Lung (tissue), 12 donors: ENCODE data around the gene MCF2L2. TPM values are rescaled to one million over a fixed set of nuclear protein-coding genes. Genes with fewer than 3 reads are reported as not detected.

Experiments used
- ATAC-seq: fragments of 200-7000 bp; cut with Tn5 transposase; one replicate; pipeline ENCODE4 v1.9.1; 2020; ENCODE audit warnings: moderate number of reproducible peaks; ENCODE audit not compliant: insufficient read depth, low FRiP score
- DNase-seq, 3 donors: peaks; one replicate each; pipeline ENCODE4 v3.0.0-alpha.2; 2013 to 2017
- H3K27ac ChIP-seq, 2 donors: one replicate each; pipeline ENCODE4 v1.5.1; 2013; ENCODE audit warnings: mild to moderate bottlenecking in 2 of 2, moderate library complexity in 2 of 2, control low read depth in 1 of 2, inconsistent platforms in 1 of 2, low read depth in 1 of 2, low read length in 1 of 2
- H3K27me3 ChIP-seq, 3 donors: one replicate each; pipeline ENCODE4 v1.5.1; 2013; ENCODE audit warnings: low read length in 2 of 3; ENCODE audit not compliant: control insufficient read depth in 3 of 3, insufficient read depth in 3 of 3
- H3K36me3 ChIP-seq, 4 donors: one replicate each; pipeline ENCODE4 v1.5.1; 2013; ENCODE audit warnings: low read length in 4 of 4, mild to moderate bottlenecking in 1 of 4, moderate library complexity in 1 of 4; ENCODE audit not compliant: control insufficient read depth in 4 of 4, insufficient read depth in 4 of 4
- H3K4me1 ChIP-seq, 5 donors: one replicate each; pipeline ENCODE4 v1.5.1; 2013; ENCODE audit warnings: low read length in 5 of 5, mild to moderate bottlenecking in 2 of 5, moderate library complexity in 1 of 5; ENCODE audit not compliant: control insufficient read depth in 5 of 5, insufficient read depth in 5 of 5
- H3K4me3 ChIP-seq: one replicate; pipeline ENCODE4 v1.5.1; 2013; ENCODE audit warnings: mild to moderate bottlenecking, control low read depth, moderate library complexity
- H3K9ac ChIP-seq, 2 donors: one replicate each; pipeline ENCODE4 v1.5.1; 2013; ENCODE audit warnings: low read length in 2 of 2, control low read depth in 1 of 2; ENCODE audit not compliant: insufficient read depth in 1 of 2
- H3K9me3 ChIP-seq, 4 donors: one replicate each; pipeline ENCODE4 v1.5.1; 2013; ENCODE audit warnings: low read length in 3 of 4, mild to moderate bottlenecking in 1 of 4, moderate library complexity in 1 of 4; ENCODE audit not compliant: control insufficient read depth in 4 of 4, insufficient read depth in 3 of 4
- WGBS, 2 donors: extraction: QIAGEN DNeasy Blood & Tissue Kit; methylation state at CpG; one replicate each; pipeline ENCODE4 v1.1.7; 2013; 5-methylcytosine and 5-hydroxymethylcytosine counted together
- polyA plus RNA-seq, 2 donors: library from polyadenylated mRNA; stranded (reverse); fragments of 200-250 nt; gene quantifications; one replicate each; pipeline ENCODE4 v1.2.1, GENCODE V29; 2013
- total RNA-seq, 2 donors: library from RNA; depleted of rRNA in 1 of 2; stranded (reverse); fragments of >200 nt in 1 of 2; gene quantifications; one replicate each; pipeline ENCODE4 v1.2.1, GENCODE V29; 2014 to 2021
- TF ChIP-seq, protein P1 (sequence below): IDR thresholded peaks from 2 replicates; pipeline ENCODE4 v1.5.1; 2012; ENCODE audit warnings: mild to moderate bottlenecking; ENCODE audit errors: control extremely low read depth, extremely low read depth
- donor health status: control.
- donor health status: control.
- donor health status: Bipolar disorder and iron deficiency.
- donor health status: healthy.
- donor health status: DM: yes; HTN: yes; CAD: no.

MCF2L2 gene
- total and polyA plus RNA-seq, 4 donors, result 0.26 to 1.7 (median 1.0) TPM

GRCh38 chr3:183357564-183358079 is 70.8 kb downstream of the MCF2L2 start:
- Histone ChIP-seq H3K9ac (no peak overlapping the region), H3K27ac (no peak overlapping the region), H3K9me3 (no peaks in the 10 kb centered on the region), H3K36me3 (no peaks in the 10 kb centered on the region), H3K27me3 (no peaks in the 10 kb centered on the region), H3K4me3 (no peak overlapping the region), H3K4me1 (peaks cover 0 to 2% (median 0%) of the 10 kb centered on the region in 5 donors)
- ATAC-seq, result no peak
- TF ChIP-seq, protein P1, sequence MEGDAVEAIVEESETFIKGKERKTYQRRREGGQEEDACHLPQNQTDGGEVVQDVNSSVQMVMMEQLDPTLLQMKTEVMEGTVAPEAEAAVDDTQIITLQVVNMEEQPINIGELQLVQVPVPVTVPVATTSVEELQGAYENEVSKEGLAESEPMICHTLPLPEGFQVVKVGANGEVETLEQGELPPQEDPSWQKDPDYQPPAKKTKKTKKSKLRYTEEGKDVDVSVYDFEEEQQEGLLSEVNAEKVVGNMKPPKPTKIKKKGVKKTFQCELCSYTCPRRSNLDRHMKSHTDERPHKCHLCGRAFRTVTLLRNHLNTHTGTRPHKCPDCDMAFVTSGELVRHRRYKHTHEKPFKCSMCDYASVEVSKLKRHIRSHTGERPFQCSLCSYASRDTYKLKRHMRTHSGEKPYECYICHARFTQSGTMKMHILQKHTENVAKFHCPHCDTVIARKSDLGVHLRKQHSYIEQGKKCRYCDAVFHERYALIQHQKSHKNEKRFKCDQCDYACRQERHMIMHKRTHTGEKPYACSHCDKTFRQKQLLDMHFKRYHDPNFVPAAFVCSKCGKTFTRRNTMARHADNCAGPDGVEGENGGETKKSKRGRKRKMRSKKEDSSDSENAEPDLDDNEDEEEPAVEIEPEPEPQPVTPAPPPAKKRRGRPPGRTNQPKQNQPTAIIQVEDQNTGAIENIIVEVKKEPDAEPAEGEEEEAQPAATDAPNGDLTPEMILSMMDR, result no peak
- WGBS, 2 donors, result 67 to 75% methylated on average over 8 of the region's 8 CpGs
- no peak for DNase-seq

- Histone ChIP-seq H3K9me3 (no peaks in the 10 kb centered on the region), H3K36me3 (no peaks in the 10 kb centered on the region), H3K27me3 (no peaks in the 10 kb centered on the region), H3K4me3 (no peak overlapping the region), H3K9ac (no peak overlapping the region), H3K27ac (no peak overlapping the region), H3K4me1 (peaks cover 0 to 2% (median 0%) of the 10 kb centered on the region in 5 donors)
- TF ChIP-seq, protein P1, result no peak
- ATAC-seq, result no peak
- no peak for DNase-seq
Measured at GRCh38 chr3:183356920-183357319, 71.5 kb downstream of the MCF2L2 start.

DNA sequence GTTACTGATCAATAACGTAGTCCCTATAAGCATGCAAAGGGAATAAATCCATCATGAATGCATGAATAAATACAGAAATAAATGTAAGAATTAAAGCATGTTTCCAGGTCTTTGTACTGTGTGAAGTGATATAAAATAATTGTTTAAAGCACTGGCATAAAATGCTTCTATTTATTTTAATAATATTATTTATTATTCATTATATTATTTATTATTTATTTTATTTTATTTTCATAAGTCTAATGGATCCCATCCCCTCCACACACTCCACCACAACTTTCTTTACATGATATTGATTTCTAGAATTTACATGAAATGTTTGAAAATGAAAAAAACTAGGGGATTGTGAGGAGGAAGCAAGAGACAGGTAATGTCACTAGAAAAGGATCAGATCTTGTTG is 73.5 kb downstream of the MCF2L2 start:
- H3K27me3 ChIP-seq, result no peaks in the 10 kb centered on the region
- TF ChIP-seq, protein P1, result no peak

GRCh38 chr3:183354325-183354831 is 74.0 kb downstream of the MCF2L2 start:
- TF ChIP-seq, protein P1, result no peak
- no peak overlapping the region for H3K27ac ChIP-seq
- H3K27me3 ChIP-seq, result no peaks in the 10 kb centered on the region
- peaks cover 0 to 2% (median 0%) of the 10 kb centered on the region in 5 donors for H3K4me1 ChIP-seq
- WGBS, 2 donors, result 78 to 96% methylated on average over 3 of the region's 3 CpGs
- H3K4me3 ChIP-seq, result no peak overlapping the region
- DNase-seq, result no peak
- no peak overlapping the region for H3K9ac ChIP-seq
- no peaks in the 10 kb centered on the region for H3K36me3 ChIP-seq
- H3K9me3 ChIP-seq, result no peaks in the 10 kb centered on the region
- no peak for ATAC-seq

More for the DNA sequence above, 73.5 kb downstream of the MCF2L2 start:
- Histone ChIP-seq H3K4me1 (peaks cover 0 to 2% (median 0%) of the 10 kb centered on the region in 5 donors), H3K9ac (no peak overlapping the region), H3K9me3 (no peaks in the 10 kb centered on the region), H3K36me3 (no peaks in the 10 kb centered on the region), H3K4me3 (no peak overlapping the region), H3K27ac (no peak overlapping the region)
- WGBS, 2 donors, result 92 to 95% methylated on average over 1 of the region's 1 CpG
- DNase-seq, result no peak
- no peak for ATAC-seq
